PC-9 (cell line): ENCODE measurements around the gene RBFOX2.

ENCODE experiments used
- EZH2 ChIP-seq: fragments of 200-600 bp; sonication (generic); IDR thresholded peaks from 2 replicates; pipeline ENCODE4 v1.8.0; 2017; ENCODE audit warnings: antibody characterized with exemption, low read depth
- TF ChIP-seq, protein P1 (sequence below): fragments of 200-600 bp; sonication (generic); conservative IDR thresholded peaks from 2 replicates; pipeline ENCODE4 v1.6.1; 2017; ENCODE audit warnings: mixed run types, antibody characterized with exemption, mild to moderate bottlenecking, moderate library complexity

DNA sequence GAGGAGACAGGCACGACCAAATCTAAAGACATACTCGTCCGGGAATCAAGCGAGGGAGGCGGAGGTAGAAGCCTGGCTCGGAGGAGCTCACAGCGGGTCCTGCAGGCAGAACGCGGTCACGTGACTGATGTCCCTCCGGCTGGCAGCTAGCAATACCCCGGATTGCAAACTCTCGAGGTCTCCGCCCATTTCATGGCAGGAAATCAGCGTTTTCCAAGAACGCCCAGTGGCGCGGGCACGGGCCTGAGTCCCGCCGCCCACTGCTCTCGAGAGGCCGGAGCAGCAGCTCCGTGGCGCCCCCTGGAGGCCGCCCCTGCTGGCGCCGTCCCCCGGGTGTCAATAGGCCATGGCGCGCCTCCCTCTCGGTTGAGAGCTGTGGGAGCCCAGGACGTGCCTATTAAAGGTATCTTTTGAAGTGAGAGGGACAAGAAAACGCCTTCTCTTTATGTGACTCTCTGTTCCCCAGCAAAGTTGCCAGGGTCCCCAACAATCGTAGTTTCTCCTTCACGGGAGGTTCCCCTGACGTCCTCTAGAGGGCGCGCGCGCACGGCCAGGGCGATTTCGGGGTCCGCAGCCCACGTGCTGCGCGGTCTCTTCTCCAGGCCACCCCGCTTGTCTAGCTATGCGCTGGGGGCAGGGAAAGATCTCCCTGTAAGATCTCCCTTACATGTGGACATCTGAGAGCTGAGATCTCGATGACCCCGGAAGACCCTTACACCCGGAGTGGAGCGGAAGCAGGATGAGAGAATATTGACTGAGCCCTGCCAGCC, 37.3 kb upstream of the RBFOX2 start:
- TF ChIP-seq, protein P1, sequence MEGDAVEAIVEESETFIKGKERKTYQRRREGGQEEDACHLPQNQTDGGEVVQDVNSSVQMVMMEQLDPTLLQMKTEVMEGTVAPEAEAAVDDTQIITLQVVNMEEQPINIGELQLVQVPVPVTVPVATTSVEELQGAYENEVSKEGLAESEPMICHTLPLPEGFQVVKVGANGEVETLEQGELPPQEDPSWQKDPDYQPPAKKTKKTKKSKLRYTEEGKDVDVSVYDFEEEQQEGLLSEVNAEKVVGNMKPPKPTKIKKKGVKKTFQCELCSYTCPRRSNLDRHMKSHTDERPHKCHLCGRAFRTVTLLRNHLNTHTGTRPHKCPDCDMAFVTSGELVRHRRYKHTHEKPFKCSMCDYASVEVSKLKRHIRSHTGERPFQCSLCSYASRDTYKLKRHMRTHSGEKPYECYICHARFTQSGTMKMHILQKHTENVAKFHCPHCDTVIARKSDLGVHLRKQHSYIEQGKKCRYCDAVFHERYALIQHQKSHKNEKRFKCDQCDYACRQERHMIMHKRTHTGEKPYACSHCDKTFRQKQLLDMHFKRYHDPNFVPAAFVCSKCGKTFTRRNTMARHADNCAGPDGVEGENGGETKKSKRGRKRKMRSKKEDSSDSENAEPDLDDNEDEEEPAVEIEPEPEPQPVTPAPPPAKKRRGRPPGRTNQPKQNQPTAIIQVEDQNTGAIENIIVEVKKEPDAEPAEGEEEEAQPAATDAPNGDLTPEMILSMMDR, result peak; percentile 100
- TF ChIP-seq EZH2, result no peak
